PC-3 (cell line): ENCODE results near the gene HOXB2.

Experiments
- CTCF ChIP-seq: fragments of 300-600 bp; sonication (generic); conservative IDR thresholded peaks from 2 replicates; pipeline ENCODE4 v1.5.1; 2017; ENCODE audit warnings: antibody characterized with exemption, low read depth, mild to moderate bottlenecking, low read length
- EZH2 ChIP-seq: fragments of 300-600 bp; sonication (generic); IDR thresholded peaks from one replicate; pipeline ENCODE4 v1.6.1; 2017; ENCODE audit warnings: antibody characterized with exemption, mild to moderate bottlenecking, low read length; ENCODE audit not compliant: unreplicated experiment
- EZH2phosphoT487 ChIP-seq: fragments of 300-600 bp; sonication (generic); IDR thresholded peaks from 2 replicates; pipeline ENCODE4 v1.6.1; 2018; ENCODE audit warnings: mild to moderate bottlenecking, antibody characterized with exemption, low read length, borderline replicate concordance

- TF ChIP-seq CTCF (no peak), EZH2phosphoT487 (no peak), EZH2 (no peak)
These were observed 43.6 kb upstream of the HOXB2 start for GRCh38 chr17:48588528-48588927.
